ENCODE results near the gene LAMC1. TPM values are rescaled to one million over a fixed set of nuclear protein-coding genes. Genes with fewer than 3 reads are reported as not detected.

LAMC1 gene
- total and polyA plus RNA-seq, 2 donors (not counting 1 experiment from before 2014, with no cell fraction given), result 11.5 to 34.0 TPM

DNA sequence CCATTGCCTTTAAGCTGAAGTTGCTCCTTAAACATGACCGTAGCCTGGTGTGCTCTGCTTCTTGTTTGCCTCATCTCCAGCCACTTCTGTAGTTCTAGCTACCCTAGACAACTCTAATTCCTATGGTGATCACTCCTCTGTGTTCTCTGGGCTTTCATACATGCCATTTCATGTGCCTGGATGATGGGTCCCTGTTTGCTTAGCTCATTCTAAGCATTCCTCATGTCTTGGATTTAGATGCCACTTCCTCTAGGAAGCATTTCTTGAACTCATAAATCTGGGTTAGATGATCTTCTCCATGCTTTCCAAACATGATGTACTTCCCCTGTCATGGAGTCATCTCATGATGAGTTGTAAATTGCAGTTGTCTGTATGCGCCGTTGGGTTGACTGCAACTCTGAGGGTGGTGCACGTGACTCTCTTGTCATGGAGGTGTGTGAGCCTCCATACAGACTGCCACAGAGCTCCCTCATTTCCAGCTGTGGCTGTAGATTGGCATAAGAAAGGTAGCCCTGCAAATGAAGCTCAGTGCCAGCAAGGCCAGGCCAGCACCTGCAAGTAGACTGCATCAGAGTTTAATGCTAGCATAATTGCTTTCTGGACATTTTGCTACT lies 77.2 kb downstream of the LAMC1 start:
- ATAC-seq (ENCODE audit: low read depth) (no peak), DNase-seq (no peak)
- TF ChIP-seq EZH2 (IDR thresholded peaks at IDR 0.05; ENCODE audit: borderline replicate concordance, insufficient read depth, low read depth, low read length, poor library complexity, severe bottlenecking), result no peak
- TF ChIP-seq, protein P1, sequence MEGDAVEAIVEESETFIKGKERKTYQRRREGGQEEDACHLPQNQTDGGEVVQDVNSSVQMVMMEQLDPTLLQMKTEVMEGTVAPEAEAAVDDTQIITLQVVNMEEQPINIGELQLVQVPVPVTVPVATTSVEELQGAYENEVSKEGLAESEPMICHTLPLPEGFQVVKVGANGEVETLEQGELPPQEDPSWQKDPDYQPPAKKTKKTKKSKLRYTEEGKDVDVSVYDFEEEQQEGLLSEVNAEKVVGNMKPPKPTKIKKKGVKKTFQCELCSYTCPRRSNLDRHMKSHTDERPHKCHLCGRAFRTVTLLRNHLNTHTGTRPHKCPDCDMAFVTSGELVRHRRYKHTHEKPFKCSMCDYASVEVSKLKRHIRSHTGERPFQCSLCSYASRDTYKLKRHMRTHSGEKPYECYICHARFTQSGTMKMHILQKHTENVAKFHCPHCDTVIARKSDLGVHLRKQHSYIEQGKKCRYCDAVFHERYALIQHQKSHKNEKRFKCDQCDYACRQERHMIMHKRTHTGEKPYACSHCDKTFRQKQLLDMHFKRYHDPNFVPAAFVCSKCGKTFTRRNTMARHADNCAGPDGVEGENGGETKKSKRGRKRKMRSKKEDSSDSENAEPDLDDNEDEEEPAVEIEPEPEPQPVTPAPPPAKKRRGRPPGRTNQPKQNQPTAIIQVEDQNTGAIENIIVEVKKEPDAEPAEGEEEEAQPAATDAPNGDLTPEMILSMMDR (IDR thresholded peaks at IDR 0.05), result no peak
- Mint-ChIP-seq H3K4me3 (no peak overlapping the region), H3K4me1 (peaks cover 18% of the 10 kb centered on the region), H3K27ac (no peak overlapping the region), H3K27me3 (no peaks in the 10 kb centered on the region), H3K9me3 (ENCODE audit: insufficient read depth) (no peaks in the 10 kb centered on the region)
- Histone ChIP-seq H2AFZ (ENCODE audit: insufficient read depth, low read depth, low read length, poor library complexity, severe bottlenecking) (no peak overlapping the region), H3K4me1 (ENCODE audit: control insufficient read depth in 2 of 2, insufficient read depth in 2 of 2, low read length in 2 of 2) (peaks cover 11 to 13% of the 10 kb centered on the region in 2 donors), H3K79me2 (ENCODE audit: control insufficient read depth, insufficient read depth, low read length) (peaks cover 9% of the 10 kb centered on the region), H3K4me3 (ENCODE audit: control extremely low read depth in 1 of 5, extremely low read depth in 1 of 5, insufficient read depth in 1 of 5, low read depth in 2 of 5, low read length in 4 of 5) (no peak overlapping the region), H3K36me3 (replicated peaks in 1 of 2; ENCODE audit: control extremely low read depth in 1 of 2, control insufficient read depth in 1 of 2, extremely low read depth in 1 of 2, insufficient read depth in 2 of 2, low read length in 1 of 2) (peaks cover 3 to 20% of the 10 kb centered on the region in 2 experiments), H3K27me3 (replicated peaks in 1 of 4; ENCODE audit: control extremely low read depth in 1 of 4, control insufficient read depth in 3 of 4, insufficient read depth in 4 of 4, low read length in 3 of 4) (no peaks in the 10 kb centered on the region), H3K4me2 (replicated peaks; ENCODE audit: low read depth, low read length, poor library complexity, severe bottlenecking) (no peak overlapping the region), H3K9me3 (ENCODE audit: control extremely low read depth in 1 of 3, control insufficient read depth in 2 of 3, insufficient read depth in 1 of 3, low read length in 2 of 3) (no peaks in the 10 kb centered on the region), H3K27ac (ENCODE audit: low read length in 2 of 2) (no peak overlapping the region), H3K9ac (ENCODE audit: low read length) (no peak overlapping the region), H4K20me1 (ENCODE audit: control insufficient read depth, insufficient read depth, low read length, poor library complexity, severe bottlenecking) (peaks cover 31% of the 10 kb centered on the region)
- intact Hi-C loops (cut with micrococcal nuclease), result loop anchor here (10.0 kb wide), 1 partner anchor 136 kb away; no protein-coding TSS in a partner anchor
- ChIA-PET POLR2A (no interaction called here), CTCF (interaction anchor here (1.6 kb wide), 1 partner anchor 76 kb away, joined by 3 read pairs; no protein-coding TSS in a partner anchor)
- 80% methylated on average over 4 of the region's 4 CpGs for WGBS (ENCODE audit: insufficient coverage)

DNA sequence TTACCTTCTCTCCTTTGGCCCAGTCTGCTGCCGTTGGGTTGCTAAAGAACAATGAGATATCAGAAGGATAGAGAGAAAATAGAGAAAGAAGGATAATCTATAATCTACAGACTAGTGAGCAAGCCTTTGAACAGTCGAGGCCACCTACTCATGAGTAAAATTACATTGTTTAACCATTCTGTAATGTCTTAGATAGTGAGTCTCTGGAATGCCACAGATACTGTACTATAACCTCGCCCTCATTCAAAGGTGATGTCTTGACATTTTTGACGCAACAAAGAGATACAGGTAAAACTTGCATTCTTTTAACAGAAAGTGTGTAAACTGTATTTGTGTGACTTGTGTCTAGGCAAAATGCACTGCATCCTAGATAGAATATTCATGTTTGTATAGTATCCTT lies 77.9 kb downstream of the LAMC1 start:
- Histone ChIP-seq H3K9me3 (ENCODE audit: control extremely low read depth in 1 of 3, control insufficient read depth in 2 of 3, insufficient read depth in 1 of 3, low read length in 2 of 3) (no peaks in the 10 kb centered on the region), H3K9ac (ENCODE audit: low read length) (no peak overlapping the region), H3K4me2 (replicated peaks; ENCODE audit: low read depth, low read length, poor library complexity, severe bottlenecking) (no peak overlapping the region), H3K36me3 (replicated peaks in 1 of 2; ENCODE audit: control extremely low read depth in 1 of 2, control insufficient read depth in 1 of 2, extremely low read depth in 1 of 2, insufficient read depth in 2 of 2, low read length in 1 of 2) (peaks cover 3 to 27% of the 10 kb centered on the region in 2 experiments), H3K27me3 (replicated peaks in 1 of 4; ENCODE audit: control extremely low read depth in 1 of 4, control insufficient read depth in 3 of 4, insufficient read depth in 4 of 4, low read length in 3 of 4) (no peaks in the 10 kb centered on the region), H3K27ac (ENCODE audit: low read length in 2 of 2) (no peak overlapping the region), H3K79me2 (ENCODE audit: control insufficient read depth, insufficient read depth, low read length) (peaks cover 12% of the 10 kb centered on the region), H4K20me1 (ENCODE audit: control insufficient read depth, insufficient read depth, low read length, poor library complexity, severe bottlenecking) (peaks cover 33% of the 10 kb centered on the region), H3K4me3 (ENCODE audit: control extremely low read depth in 1 of 5, extremely low read depth in 1 of 5, insufficient read depth in 1 of 5, low read depth in 2 of 5, low read length in 4 of 5) (no peak overlapping the region), H2AFZ (ENCODE audit: insufficient read depth, low read depth, low read length, poor library complexity, severe bottlenecking) (no peak overlapping the region), H3K4me1 (ENCODE audit: control insufficient read depth in 2 of 2, insufficient read depth in 2 of 2, low read length in 2 of 2) (peaks cover 11 to 13% of the 10 kb centered on the region in 2 donors)
- Mint-ChIP-seq H3K9me3 (ENCODE audit: insufficient read depth) (no peaks in the 10 kb centered on the region), H3K4me3 (no peak overlapping the region), H3K27ac (no peak overlapping the region), H3K27me3 (no peaks in the 10 kb centered on the region), H3K4me1 (peaks cover 18% of the 10 kb centered on the region)
- WGBS (ENCODE audit: insufficient coverage), result no CpG with 5 or more reads among the region's 4 CpGs
- no peak for ATAC-seq (ENCODE audit: low read depth)
- ChIA-PET CTCF (interaction anchor here (1.3 kb wide), 1 partner anchor 138 kb away, joined by 3 read pairs; no protein-coding TSS in a partner anchor), POLR2A (no interaction called here)
- TF ChIP-seq, protein P1 (IDR thresholded peaks at IDR 0.05), result no peak
- no peak for TF ChIP-seq EZH2 (IDR thresholded peaks at IDR 0.05; ENCODE audit: borderline replicate concordance, insufficient read depth, low read depth, low read length, poor library complexity, severe bottlenecking)
- no peak for DNase-seq
- intact Hi-C loops (cut with micrococcal nuclease), result loop anchor here (10.0 kb wide), 1 partner anchor 136 kb away; no protein-coding TSS in a partner anchor

All from B cell (primary cell).